Smooth muscle cell (in vitro differentiated cells): Measurements from ENCODE around the gene C22orf42. TPM values are rescaled to one million over a fixed set of nuclear protein-coding genes. Genes with fewer than 3 reads are reported as not detected.
"Not testable (repeated sequence)": the region's sequence is repeated elsewhere in the genome, so short reads cannot be mapped to it uniquely, and the experiment has no call there.

Experiments used
- DNase-seq: peaks from one replicate; lab custom pipeline; 2025; ENCODE audit not compliant: unreplicated experiment; lab: John Stamatoyannopoulos, UW
- H2AFZ ChIP-seq: fragments of 200-600 bp; sonication (generic); 2 replicates; pipeline ENCODE4 v1.6.0; 2016; ENCODE audit warnings: antibody characterized with exemption, low read depth, mild to moderate bottlenecking
- H3F3A ChIP-seq: fragments of 200-600 bp; sonication (generic); 2 replicates; pipeline ENCODE4 v1.6.0; 2017; ENCODE audit warnings: antibody characterized with exemption, low read depth
- H3K27ac ChIP-seq: fragments of 200-600 bp; sonication (generic); 2 replicates; pipeline ENCODE4 v1.5.1; 2016; ENCODE audit warnings: low read depth, mild to moderate bottlenecking
- H3K27me3 ChIP-seq: fragments of 200-600 bp; sonication (generic); 2 replicates; pipeline ENCODE4 v1.6.1; 2016; ENCODE audit warnings: low read depth, mild to moderate bottlenecking
- H3K36me3 ChIP-seq: fragments of 200-600 bp; sonication (generic); 2 replicates; pipeline ENCODE4 v1.5.1; 2016; ENCODE audit warnings: low read depth
- H3K4me1 ChIP-seq: fragments of 200-600 bp; sonication (generic); 2 replicates; pipeline ENCODE4 v1.5.1; 2016; ENCODE audit warnings: low read depth
- H3K4me2 ChIP-seq: fragments of 200-600 bp; sonication (generic); 2 replicates; pipeline ENCODE4 v1.6.0; 2016; ENCODE audit warnings: mild to moderate bottlenecking
- H3K4me3 ChIP-seq: fragments of 200-600 bp; sonication (generic); 2 replicates; pipeline ENCODE4 v1.5.1; 2016; ENCODE audit warnings: mild to moderate bottlenecking
- H3K79me2 ChIP-seq: fragments of 200-600 bp; sonication (generic); 2 replicates; pipeline ENCODE4 v1.6.0; 2016; ENCODE audit warnings: low read depth, mild to moderate bottlenecking
- H3K9ac ChIP-seq: fragments of 200-600 bp; sonication (generic); 2 replicates; pipeline ENCODE4 v1.6.0; 2016; ENCODE audit warnings: low read depth
- H3K9me3 ChIP-seq: fragments of 200-600 bp; sonication (generic); replicated peaks from 2 replicates; pipeline ENCODE4 v1.5.1; 2016; ENCODE audit warnings: low read depth
- H4K20me1 ChIP-seq: fragments of 200-600 bp; sonication (generic); 2 replicates; pipeline ENCODE4 v1.6.0; 2016; ENCODE audit warnings: low read depth
- CTCF ChIP-seq: fragments of 200-600 bp; sonication (generic); IDR thresholded peaks from 2 replicates; pipeline ENCODE4 v1.5.1; 2017; ENCODE audit warnings: borderline replicate concordance, mild to moderate bottlenecking, antibody characterized with exemption; ENCODE audit not compliant: insufficient read depth, poor library complexity, severe bottlenecking
- WGBS: methylation state at CpG from one replicate; pipeline ENCODE4 v1.1.7; 2016; ENCODE audit warnings: low lambda C conversion rate; 5-methylcytosine and 5-hydroxymethylcytosine counted together
- polyA plus RNA-seq: library from polyadenylated mRNA; unstranded; fragments of >200 nt; fragmentation: Nextera tagmentation; extraction: Ambion mirVana; gene quantifications from 2 replicates; pipeline ENCODE4 v1.2.1, GENCODE V29; 2016
- total RNA-seq: library from RNA; depleted of rRNA; stranded (reverse); fragments of >200 nt; gene quantifications from 2 replicates; pipeline ENCODE4 v1.2.3, GENCODE V29; 2014

The C22orf42 gene
- total and polyA plus RNA-seq, 2 experiments from 2014 or later: not detected

- H3K4me3 ChIP-seq, H3K9me3 ChIP-seq, H3K79me2 ChIP-seq, DNase-seq, H3K4me1 ChIP-seq, H3K27me3 ChIP-seq, H3K9ac ChIP-seq, H3K36me3 ChIP-seq, H3K27ac ChIP-seq, H2AFZ ChIP-seq, H4K20me1 ChIP-seq, H3K4me2 ChIP-seq, H3F3A ChIP-seq: not testable (repeated sequence)
- 76% methylated on average over 6 of the region's 6 CpGs for WGBS
Observed at GRCh38 chr22:32151641-32152040, 7.5 kb downstream of the C22orf42 start.

- not testable (repeated sequence) for H2AFZ ChIP-seq, H3K27me3 ChIP-seq, H3F3A ChIP-seq, H3K9me3 ChIP-seq, DNase-seq, H3K36me3 ChIP-seq, H3K79me2 ChIP-seq, H3K4me2 ChIP-seq, H3K27ac ChIP-seq, H4K20me1 ChIP-seq, H3K9ac ChIP-seq, H3K4me1 ChIP-seq, H3K4me3 ChIP-seq
- WGBS: 84% methylated on average over 7 of the region's 7 CpGs
Observed at GRCh38 chr22:32150647-32151046, 8.5 kb downstream of the C22orf42 start.

- not testable (repeated sequence) for H3F3A ChIP-seq, H3K27ac ChIP-seq, H4K20me1 ChIP-seq, H3K9ac ChIP-seq, H3K9me3 ChIP-seq, H3K27me3 ChIP-seq, H3K4me1 ChIP-seq, DNase-seq, H3K36me3 ChIP-seq, H2AFZ ChIP-seq, H3K79me2 ChIP-seq, H3K4me3 ChIP-seq, H3K4me2 ChIP-seq
- WGBS: 96% methylated on average over 4 of the region's 4 CpGs
Observed at GRCh38 chr22:32148372-32148771, 10.7 kb downstream of the C22orf42 start.

- not testable (repeated sequence) for DNase-seq, H3K27ac ChIP-seq, H3K4me1 ChIP-seq, H3K36me3 ChIP-seq, H4K20me1 ChIP-seq, H3K27me3 ChIP-seq, H2AFZ ChIP-seq, H3K4me2 ChIP-seq, H3K9ac ChIP-seq, H3K79me2 ChIP-seq, H3K9me3 ChIP-seq, H3K4me3 ChIP-seq, H3F3A ChIP-seq
- WGBS: 80% methylated on average over 8 of the region's 8 CpGs
Observed at GRCh38 chr22:32147128-32147527, 12.0 kb downstream of the C22orf42 start.

- no peak overlapping the region for H2AFZ ChIP-seq
- H3K4me2 ChIP-seq: no peak overlapping the region
- no peaks in the 10 kb centered on the region for H4K20me1 ChIP-seq
- TF ChIP-seq CTCF: no peak
- H3K4me3 ChIP-seq: no peak overlapping the region
- no peaks in the 10 kb centered on the region for H3K9me3 ChIP-seq
- no peaks in the 10 kb centered on the region for H3F3A ChIP-seq
- DNase-seq: no peak
- no peaks in the 10 kb centered on the region for H3K4me1 ChIP-seq
- H3K9ac ChIP-seq: no peak overlapping the region
- WGBS: 88% methylated on average over 6 of the region's 6 CpGs
- no peaks in the 10 kb centered on the region for H3K27me3 ChIP-seq
- no peaks in the 10 kb centered on the region for H3K79me2 ChIP-seq
- no peaks in the 10 kb centered on the region for H3K36me3 ChIP-seq
- no peak overlapping the region for H3K27ac ChIP-seq
Observed at GRCh38 chr22:32144496-32145274, 14.4 kb downstream of the C22orf42 start.
